ENCODE data around the gene ACTL10.
"Not testable (repeated sequence)": the region's sequence is repeated elsewhere in the genome, so short reads cannot be mapped to it uniquely, and the experiment has no call there.

Gene ACTL10

GRCh38 chr20:33666293-33667244 is at the start of gene ACTL10:
ACTL10 (plus strand) TSS chr20:33666943; CDS start chr20:33667498, 555 bp downstream.
- DNase-seq = peak; percentile 84

GRCh38 chr20:33621717-33622400 is 44.9 kb upstream of the ACTL10 start:
- DNase-seq = no peak

- DNase-seq = no peak
Observed at GRCh38 chr20:33622705-33623365, 43.9 kb upstream of the ACTL10 start.

- peak; percentile 68 for DNase-seq
Observed at GRCh38 chr20:33624399-33624798, 42.3 kb upstream of the ACTL10 start.

GRCh38 chr20:33626190-33626589 is 40.6 kb upstream of the ACTL10 start:
- DNase-seq = no peak

GRCh38 chr20:33627577-33628216 is 39.0 kb upstream of the ACTL10 start:
- no peak for DNase-seq

GRCh38 chr20:33629533-33629932 is 37.2 kb upstream of the ACTL10 start:
- no peak for DNase-seq

GRCh38 chr20:33629979-33630378 is 36.8 kb upstream of the ACTL10 start:
- DNase-seq = no peak

- DNase-seq = no peak
Observed at GRCh38 chr20:33630507-33630906, 36.2 kb upstream of the ACTL10 start.

GRCh38 chr20:33631910-33632309 is 34.8 kb upstream of the ACTL10 start:
- not testable (repeated sequence) for DNase-seq

GRCh38 chr20:33635341-33635740 is 31.4 kb upstream of the ACTL10 start:
- DNase-seq = no peak

GRCh38 chr20:33636776-33637175 is 30.0 kb upstream of the ACTL10 start:
- no peak for DNase-seq

GRCh38 chr20:33640287-33640686 is 26.5 kb upstream of the ACTL10 start:
- DNase-seq = no peak

- DNase-seq = no peak
Observed at GRCh38 chr20:33644313-33645071, 22.3 kb upstream of the ACTL10 start.

GRCh38 chr20:33645072-33645358 is 21.7 kb upstream of the ACTL10 start:
- no peak for DNase-seq

- DNase-seq = no peak
Observed at GRCh38 chr20:33645396-33645795, 21.3 kb upstream of the ACTL10 start.

GRCh38 chr20:33646191-33646590 is 20.6 kb upstream of the ACTL10 start:
- DNase-seq = no peak

GRCh38 chr20:33646959-33647602 is 19.7 kb upstream of the ACTL10 start:
- DNase-seq = not testable (repeated sequence)

GRCh38 chr20:33647603-33648395 is 18.9 kb upstream of the ACTL10 start:
- no peak for DNase-seq

GRCh38 chr20:33648396-33649004 is 18.2 kb upstream of the ACTL10 start:
- no peak for DNase-seq
